Left ventricle myocardium inferior (tissue), 1 donor: ENCODE results near the gene LRRC47. TPM values are rescaled to one million over a fixed set of nuclear protein-coding genes. Genes with fewer than 3 reads are reported as not detected.

Experiments used
- DNase-seq: peaks from one replicate; pipeline ENCODE4 v3.0.0-alpha.2; 2020
- H3K27ac ChIP-seq: fragments of 200-600 bp; replicated peaks from 2 replicates; pipeline ENCODE4 v1.8.0; 2021
- H3K27me3 ChIP-seq: fragments of 200-600 bp; 2 replicates; pipeline ENCODE4 v1.8.0; 2021; ENCODE audit warnings: low read depth
- H3K36me3 ChIP-seq: fragments of 200-600 bp; 2 replicates; pipeline ENCODE4 v1.8.0; 2021
- H3K4me1 ChIP-seq: fragments of 200-600 bp; 2 replicates; pipeline ENCODE4 v1.8.0; 2021
- H3K4me3 ChIP-seq: fragments of 200-600 bp; 2 replicates; pipeline ENCODE4 v1.8.0; 2021; ENCODE audit warnings: mild to moderate bottlenecking, moderate library complexity
- H3K9me3 ChIP-seq: fragments of 200-600 bp; replicated peaks from 2 replicates; pipeline ENCODE4 v1.8.0; 2021
- intact Hi-C: fragments of 100-400 bp; cut with micrococcal nuclease; formaldehyde crosslinking; loops from one replicate; pipeline ENCODE4 v1.11.0; 2022
- total RNA-seq: library from RNA; stranded (reverse); fragmentation: NEBNext Ultra II Directional; extraction: Animal tissue kit (Norgen Biotek cat#: 25700); gene quantifications from one replicate; pipeline ENCODE4 v1.2.1, GENCODE V29; 2021
- TF ChIP-seq, protein P1 (sequence below): fragments of 200-600 bp; IDR thresholded peaks from 2 replicates; pipeline ENCODE4 v1.8.0; 2021; ENCODE audit warnings: antibody characterized with exemption, mild to moderate bottlenecking, borderline replicate concordance
- donor health status: DM: no; HTN: yes; CAD: no; lungs with severe emphysema.

LRRC47 gene
- total RNA-seq, 1 donor from 2014 or later: 58.2 TPM

DNA sequence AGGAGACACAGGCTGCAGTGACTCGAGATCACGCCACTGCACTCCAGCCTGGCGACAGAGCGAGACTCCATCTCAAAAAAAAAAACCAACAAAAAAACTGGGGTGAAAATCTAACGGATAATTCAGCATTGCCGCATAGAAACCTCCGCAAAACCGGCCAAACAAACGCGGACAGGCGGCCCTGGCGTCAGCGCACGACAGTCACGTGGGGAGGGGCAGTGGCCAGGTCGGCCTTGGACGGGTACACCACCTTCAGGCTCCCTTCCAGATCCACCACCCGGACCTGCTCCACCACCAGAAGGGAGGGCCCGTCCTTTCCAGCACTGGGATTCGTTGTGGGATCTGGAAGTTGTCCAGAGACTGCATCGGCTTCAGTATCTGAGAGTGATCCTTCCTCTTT, 15.4 kb downstream of the LRRC47 start:
- H3K4me1 ChIP-seq: peaks cover 11% of the 10 kb centered on the region
- H3K27me3 ChIP-seq: no peaks in the 10 kb centered on the region
- no peak overlapping the region for H3K4me3 ChIP-seq
- H3K9me3 ChIP-seq: no peaks in the 10 kb centered on the region
- intact Hi-C loops: no loop called here
- TF ChIP-seq, protein P1, sequence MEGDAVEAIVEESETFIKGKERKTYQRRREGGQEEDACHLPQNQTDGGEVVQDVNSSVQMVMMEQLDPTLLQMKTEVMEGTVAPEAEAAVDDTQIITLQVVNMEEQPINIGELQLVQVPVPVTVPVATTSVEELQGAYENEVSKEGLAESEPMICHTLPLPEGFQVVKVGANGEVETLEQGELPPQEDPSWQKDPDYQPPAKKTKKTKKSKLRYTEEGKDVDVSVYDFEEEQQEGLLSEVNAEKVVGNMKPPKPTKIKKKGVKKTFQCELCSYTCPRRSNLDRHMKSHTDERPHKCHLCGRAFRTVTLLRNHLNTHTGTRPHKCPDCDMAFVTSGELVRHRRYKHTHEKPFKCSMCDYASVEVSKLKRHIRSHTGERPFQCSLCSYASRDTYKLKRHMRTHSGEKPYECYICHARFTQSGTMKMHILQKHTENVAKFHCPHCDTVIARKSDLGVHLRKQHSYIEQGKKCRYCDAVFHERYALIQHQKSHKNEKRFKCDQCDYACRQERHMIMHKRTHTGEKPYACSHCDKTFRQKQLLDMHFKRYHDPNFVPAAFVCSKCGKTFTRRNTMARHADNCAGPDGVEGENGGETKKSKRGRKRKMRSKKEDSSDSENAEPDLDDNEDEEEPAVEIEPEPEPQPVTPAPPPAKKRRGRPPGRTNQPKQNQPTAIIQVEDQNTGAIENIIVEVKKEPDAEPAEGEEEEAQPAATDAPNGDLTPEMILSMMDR: no peak
- no peak overlapping the region for H3K27ac ChIP-seq
- DNase-seq: no peak
- H3K36me3 ChIP-seq: peaks cover 73% of the 10 kb centered on the region

DNA sequence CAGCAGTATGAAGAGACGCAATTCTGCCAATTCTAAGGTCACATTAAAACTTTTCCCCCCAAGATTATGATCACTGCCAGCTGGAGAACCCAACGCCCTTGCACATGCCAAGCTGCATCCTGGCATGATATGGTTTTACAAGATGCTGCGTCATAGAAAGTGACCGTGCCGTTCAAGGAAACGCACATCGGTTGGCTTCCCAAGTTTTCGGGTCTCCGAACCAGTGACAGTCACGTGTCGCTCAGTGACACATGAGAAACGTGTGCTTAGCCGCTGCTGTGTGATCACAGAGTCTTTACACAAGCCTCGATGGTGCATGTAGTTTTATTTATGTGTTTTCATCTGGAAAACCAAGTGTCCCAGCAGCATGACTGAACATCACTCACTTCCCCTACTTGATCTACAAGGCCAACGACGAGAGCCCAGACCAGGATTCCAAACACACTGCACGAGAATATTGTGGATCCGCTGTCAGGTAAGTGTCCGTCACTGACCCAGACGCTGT, 16.3 kb downstream of the LRRC47 start:
- Histone ChIP-seq H3K36me3 (peaks cover 64% of the 10 kb centered on the region), H3K4me3 (no peak overlapping the region), H3K27ac (no peak overlapping the region), H3K9me3 (no peaks in the 10 kb centered on the region), H3K4me1 (peaks cover 20% of the 10 kb centered on the region), H3K27me3 (no peaks in the 10 kb centered on the region)
- TF ChIP-seq, protein P1: no peak
- intact Hi-C loops: no loop called here
- no peak for DNase-seq

DNA sequence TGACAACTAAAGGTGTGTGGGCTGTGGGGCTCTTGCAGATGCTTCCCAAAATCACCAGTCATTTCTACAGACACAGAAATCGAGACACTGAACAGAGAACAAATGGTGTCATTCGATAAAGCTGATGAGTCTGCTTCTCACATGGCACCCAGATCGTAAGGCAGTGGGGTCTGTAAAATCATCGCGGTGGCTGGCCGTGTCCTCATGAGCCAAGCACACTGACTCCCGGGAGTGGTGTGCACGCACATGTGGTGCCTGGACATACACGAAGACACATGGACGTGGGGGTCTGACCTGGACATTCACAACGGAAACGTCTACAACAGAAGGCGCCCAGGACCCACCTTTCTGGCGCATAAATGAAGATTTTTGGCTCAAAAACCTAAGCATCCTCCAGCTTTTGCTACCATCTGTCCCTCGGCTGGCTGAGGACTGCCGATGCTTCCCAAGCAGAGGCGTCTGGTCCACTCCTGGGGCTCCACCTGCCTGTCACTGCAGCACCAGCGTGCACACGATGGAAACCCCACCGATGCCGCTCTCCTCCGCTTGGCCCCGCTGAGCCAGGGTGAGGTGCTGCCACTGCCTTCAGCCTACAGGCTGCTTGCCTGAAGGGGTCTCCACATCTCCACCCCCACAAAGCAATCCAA, 16.9 kb downstream of the LRRC47 start:
- TF ChIP-seq, protein P1: no peak
- Histone ChIP-seq H3K4me3 (no peak overlapping the region), H3K27ac (no peak overlapping the region), H3K27me3 (no peaks in the 10 kb centered on the region), H3K4me1 (peaks cover 26% of the 10 kb centered on the region), H3K36me3 (peaks cover 58% of the 10 kb centered on the region), H3K9me3 (no peaks in the 10 kb centered on the region)
- intact Hi-C loops: no loop called here
- DNase-seq: no peak

DNA sequence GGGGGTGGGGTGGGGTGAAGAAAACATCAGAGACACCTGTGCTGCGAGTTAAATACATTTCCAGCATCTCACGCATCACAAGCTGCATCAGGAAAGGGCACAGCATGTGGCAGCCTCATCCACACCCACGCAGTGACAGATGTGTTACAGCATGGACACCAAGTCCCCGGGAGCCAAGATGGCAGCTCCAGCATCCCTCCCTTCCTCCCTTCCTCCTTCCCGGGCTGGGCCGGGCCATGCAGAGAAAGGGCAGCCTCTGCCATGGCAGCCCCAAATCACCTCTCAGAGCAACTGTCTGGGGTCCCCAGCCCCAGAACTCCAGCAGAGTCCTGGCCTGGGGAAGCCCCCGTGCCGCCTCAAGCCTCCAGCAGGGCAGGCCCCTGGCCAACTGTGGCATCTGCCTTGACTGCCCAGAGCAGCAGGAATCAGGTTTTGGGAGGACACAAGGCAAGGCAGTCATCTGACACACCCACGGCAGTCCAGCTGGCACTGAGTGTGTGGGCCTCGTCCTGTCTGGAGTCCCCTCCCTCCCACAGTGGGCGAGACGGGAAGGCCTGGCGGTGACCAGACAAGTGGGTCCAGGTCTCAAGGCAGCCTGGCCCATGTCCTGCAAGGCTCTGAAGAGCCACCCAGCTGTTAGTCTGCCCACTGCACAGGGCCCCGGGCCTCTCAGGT, 17.6 kb downstream of the LRRC47 start:
- H3K9me3 ChIP-seq: no peaks in the 10 kb centered on the region
- no peaks in the 10 kb centered on the region for H3K27me3 ChIP-seq
- H3K36me3 ChIP-seq: peaks cover 51% of the 10 kb centered on the region
- TF ChIP-seq, protein P1: no peak
- no peak overlapping the region for H3K27ac ChIP-seq
- peaks cover 33% of the 10 kb centered on the region for H3K4me1 ChIP-seq
- H3K4me3 ChIP-seq: no peak overlapping the region
- intact Hi-C loops: no loop called here
- DNase-seq: no peak

DNA sequence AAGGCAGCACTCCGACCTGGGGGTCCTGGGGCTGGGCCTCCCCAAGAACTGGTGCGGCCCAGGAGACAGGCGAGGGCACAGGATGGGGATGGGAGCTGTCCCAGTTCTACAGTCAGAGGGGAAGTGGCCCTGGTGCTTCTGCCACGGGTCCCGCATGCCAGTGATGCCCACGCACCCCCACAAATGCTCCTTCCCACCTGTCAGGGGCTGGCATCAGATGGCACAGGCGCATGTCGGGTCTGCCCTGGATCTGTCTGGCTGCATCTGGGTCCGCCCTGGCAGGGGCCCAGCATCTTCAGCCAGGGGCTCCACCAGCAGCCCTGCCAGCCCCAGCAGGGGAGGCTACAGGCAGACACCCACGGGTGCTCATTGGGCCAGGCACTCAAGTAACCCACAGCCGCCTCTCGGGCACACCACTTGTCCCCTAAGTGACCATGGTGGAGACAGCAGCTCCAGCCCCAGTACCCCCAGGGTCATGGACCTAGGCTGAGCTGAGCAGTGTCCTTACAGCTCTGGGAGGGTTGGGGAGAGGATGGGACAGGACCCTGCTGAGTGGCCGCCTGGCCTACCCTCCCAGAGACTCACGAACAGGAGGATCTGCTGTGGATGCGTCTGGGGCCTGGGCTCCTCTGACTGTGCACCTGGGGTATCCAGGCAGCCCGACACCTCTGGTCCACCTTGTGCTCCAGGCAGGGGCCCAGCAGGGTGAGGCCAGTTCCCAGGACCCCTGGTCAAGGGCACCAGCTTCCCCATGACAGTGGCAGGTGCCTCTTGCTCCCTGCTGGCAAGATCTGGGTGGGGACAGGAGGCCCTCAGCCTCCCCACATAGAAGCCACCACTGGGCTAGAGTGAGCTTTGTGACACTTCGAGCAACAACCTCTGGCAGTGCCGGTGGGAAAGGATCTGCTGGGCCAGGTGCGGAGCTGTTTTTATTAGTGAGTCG, 18.4 kb downstream of the LRRC47 start:
- peaks cover 3% of the 10 kb centered on the region for H3K27me3 ChIP-seq
- no peaks in the 10 kb centered on the region for H3K9me3 ChIP-seq
- TF ChIP-seq, protein P1: no peak
- H3K36me3 ChIP-seq: peaks cover 43% of the 10 kb centered on the region
- H3K4me3 ChIP-seq: no peak overlapping the region
- DNase-seq: no peak
- H3K27ac ChIP-seq: no peak overlapping the region
- peaks cover 40% of the 10 kb centered on the region for H3K4me1 ChIP-seq
- intact Hi-C loops: no loop called here
